GM18499 (cell line): Measurements from ENCODE around the gene AXIN1.

ENCODE experiments used
- ATAC-seq: cut with Tn5 transposase; IDR thresholded peaks from one replicate; pipeline ENCODE4 v1.9.1; 2021; ENCODE audit warnings: moderate number of reproducible peaks; ENCODE audit not compliant: insufficient read depth, unreplicated experiment

AXIN1 gene

DNA sequence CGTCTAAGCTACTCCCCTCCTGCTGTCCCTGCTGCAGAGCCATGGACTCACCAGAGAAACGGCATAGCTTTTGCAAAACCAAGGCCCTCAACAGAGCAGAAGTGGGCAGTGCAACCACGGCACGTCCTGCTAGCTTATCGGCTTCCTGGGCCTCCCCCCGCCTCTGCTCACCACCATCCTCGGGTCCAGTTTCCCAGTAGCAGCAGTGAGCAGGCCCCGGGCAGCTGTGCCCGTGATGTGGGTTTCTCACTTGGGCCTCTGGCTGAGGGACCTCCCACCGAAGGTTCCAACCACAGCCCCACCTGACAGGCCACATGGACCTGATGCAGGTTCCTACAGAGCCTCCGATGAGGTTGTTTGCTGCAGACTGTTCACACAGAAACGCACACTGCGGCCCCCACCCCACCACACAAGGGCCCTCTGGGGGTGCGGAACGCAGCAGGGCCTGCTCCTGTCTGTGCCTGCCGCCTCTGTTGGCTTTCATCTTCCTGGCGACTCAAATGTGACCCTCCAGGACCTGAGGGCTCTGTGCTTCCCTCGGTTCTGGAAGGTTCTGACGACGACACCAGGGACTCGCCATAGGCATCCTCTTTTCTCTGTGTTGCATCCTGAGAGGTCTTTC lies 44.7 kb downstream of the AXIN1 start:
- no peak for ATAC-seq

DNA sequence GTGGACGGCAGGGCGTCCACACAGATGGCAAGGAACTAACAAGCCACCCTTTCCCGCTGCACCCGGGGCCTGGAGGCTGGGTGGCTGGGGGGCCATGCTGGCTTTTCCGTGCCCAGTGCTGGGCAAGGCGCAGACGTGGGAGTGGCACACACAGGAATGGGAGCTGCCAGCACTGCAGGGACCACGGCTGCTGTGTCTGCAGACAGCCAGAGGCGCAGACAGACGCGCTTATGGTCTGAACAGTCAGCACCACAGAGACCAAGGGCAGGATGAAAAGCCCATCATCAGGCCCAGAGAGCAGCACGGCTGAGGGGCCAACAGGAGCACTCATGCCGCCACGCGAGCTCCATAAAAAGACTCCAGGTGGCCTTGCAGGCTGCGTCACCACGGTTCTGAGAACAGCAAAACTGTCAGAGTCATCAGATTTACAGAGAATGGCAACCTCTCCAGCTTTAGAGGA lies 45.6 kb downstream of the AXIN1 start:
- no peak for ATAC-seq

DNA sequence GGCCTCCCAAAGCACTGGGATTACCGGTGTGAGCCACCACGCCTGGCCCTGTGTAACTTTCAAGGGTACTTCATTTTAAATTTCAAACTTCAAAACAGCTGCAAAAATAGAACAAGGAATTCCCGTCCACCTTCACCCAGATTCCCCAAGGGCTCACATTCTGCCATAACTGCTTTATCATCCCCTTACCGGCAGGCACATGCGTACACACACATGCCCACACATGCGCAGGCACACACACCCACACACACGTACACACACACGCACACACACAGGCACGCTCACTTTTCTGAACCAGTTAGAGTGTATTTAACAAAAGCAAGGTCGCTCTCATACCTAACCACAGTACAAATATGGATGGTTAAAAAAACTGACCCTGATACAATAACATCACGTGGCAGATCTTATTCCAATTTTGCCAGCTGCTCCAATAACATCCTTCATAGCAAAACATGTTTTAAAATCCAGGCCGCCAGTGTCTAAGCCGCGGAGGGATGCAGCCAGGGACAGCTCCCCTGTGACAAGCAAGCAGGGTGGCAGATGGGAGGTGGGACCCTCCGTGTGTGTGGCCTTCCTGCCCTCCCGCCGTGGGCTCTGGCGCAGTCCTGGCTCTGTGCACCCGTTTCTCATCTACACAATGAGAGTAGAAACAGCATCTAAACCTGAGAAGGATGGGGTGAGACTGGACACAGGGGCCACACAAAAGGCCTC lies 46.5 kb downstream of the AXIN1 start:
- no peak for ATAC-seq

- no peak for ATAC-seq
Measured at GRCh38 chr16:303760-304505, 48.6 kb downstream of the AXIN1 start.

GRCh38 chr16:301950-302349 lies 50.6 kb downstream of the AXIN1 start:
- ATAC-seq, result no peak

DNA sequence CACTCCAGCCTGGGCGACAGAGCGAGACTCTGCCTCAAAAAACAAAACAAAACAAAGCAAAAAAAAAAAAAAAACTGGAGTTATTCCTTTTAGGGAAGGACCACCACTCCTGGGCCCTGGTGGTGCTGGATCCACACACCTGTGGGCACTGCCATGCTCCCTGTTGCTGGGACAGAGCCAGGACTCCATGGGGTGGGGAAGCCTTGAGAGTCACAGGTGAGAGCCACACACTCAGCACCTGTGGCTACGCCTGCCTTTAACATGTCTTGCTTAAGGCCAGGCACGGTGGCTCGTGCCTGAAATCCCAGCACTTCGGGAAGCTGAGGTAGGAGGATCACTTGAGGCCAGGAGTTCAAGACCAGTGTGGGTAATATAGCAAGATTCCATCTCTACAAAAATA lies 51.3 kb downstream of the AXIN1 start:
- no peak for ATAC-seq

DNA sequence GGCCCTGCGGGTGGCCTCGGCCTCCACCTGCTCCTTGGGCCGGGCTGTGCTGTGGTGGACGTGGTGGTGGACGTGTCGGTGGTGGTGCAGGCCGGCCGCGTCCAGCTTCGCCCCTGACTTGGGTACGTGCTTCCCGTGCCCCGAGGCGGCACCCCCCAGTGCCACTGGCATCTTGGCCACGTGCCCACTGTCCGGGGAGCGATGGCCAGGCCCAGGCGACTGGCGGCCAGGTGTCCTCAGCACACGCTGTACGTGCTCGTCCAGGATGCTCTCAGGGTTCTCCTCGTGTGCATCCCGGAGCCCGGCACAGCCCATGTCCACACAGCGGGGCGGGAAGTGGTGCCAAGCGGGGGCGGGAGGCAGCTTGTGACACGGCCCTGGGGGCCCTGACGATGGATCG lies 54.7 kb downstream of the AXIN1 start:
- no peak for ATAC-seq

GRCh38 chr16:296806-297510 lies 55.6 kb downstream of the AXIN1 start:
- ATAC-seq, result no peak

GRCh38 chr16:296276-296675 lies 56.2 kb downstream of the AXIN1 start:
- ATAC-seq, result no peak

- no peak for ATAC-seq
Measured at GRCh38 chr16:293043-293775, 59.3 kb downstream of the AXIN1 start.

DNA sequence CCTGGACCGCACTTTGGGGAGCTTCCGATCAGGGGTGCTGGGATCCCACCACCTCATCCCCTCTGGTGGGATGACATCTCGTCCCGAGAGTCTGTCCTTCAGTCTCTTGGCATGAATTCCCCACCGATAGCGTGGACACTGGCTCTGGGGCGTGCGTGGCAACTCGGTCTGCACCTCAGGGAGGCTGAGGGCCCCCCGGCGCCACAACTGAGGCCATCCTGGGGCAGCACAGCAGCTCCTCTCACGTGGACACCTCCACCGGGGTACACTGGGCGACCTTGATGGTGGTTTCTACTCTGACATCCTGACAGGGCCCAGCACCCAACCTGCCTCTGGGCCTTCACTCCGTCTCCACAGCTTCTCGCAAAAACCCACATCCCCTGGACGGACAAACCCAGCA lies 61.0 kb downstream of the AXIN1 start:
- ATAC-seq, result no peak

DNA sequence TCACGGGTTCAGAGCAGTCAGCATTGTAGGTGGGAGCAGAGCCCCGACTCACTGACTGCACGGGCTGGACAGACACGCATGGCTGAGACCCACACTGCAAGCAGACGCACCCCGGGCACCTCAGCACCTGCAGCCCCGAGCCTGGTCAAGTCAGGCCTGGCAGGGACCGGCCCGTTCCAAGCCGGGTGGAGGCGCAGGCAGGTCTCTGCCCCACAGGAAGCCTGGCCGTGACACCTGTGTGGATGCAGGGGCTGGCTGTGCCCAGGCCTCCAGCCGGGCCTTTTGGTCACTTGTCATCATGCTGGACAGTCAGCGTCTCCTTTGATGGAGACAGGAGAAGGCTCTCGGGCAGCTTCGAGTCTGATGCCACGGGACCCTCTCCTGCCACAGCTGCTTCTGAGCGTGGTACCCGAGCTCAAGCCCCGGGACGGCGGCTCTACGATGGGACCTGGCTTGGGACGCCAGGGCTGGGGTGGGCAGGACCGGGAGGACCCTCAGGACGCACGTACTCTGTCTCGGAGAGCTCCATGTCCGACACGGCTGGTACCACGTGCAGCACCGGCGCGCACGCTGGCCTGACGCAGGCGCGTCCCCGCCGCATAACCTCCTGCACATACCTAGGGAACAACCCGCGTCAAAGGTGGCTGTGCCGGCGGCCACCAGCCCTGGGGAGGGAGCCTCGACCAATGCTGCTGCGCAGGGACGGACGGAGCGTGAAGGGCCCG lies 61.7 kb downstream of the AXIN1 start:
- ATAC-seq, result no peak

- ATAC-seq, result no peak
Measured at GRCh38 chr16:290015-290680, 62.4 kb downstream of the AXIN1 start.

- ATAC-seq, result no peak
Measured at GRCh38 chr16:289395-289997, 63.0 kb downstream of the AXIN1 start.

DNA sequence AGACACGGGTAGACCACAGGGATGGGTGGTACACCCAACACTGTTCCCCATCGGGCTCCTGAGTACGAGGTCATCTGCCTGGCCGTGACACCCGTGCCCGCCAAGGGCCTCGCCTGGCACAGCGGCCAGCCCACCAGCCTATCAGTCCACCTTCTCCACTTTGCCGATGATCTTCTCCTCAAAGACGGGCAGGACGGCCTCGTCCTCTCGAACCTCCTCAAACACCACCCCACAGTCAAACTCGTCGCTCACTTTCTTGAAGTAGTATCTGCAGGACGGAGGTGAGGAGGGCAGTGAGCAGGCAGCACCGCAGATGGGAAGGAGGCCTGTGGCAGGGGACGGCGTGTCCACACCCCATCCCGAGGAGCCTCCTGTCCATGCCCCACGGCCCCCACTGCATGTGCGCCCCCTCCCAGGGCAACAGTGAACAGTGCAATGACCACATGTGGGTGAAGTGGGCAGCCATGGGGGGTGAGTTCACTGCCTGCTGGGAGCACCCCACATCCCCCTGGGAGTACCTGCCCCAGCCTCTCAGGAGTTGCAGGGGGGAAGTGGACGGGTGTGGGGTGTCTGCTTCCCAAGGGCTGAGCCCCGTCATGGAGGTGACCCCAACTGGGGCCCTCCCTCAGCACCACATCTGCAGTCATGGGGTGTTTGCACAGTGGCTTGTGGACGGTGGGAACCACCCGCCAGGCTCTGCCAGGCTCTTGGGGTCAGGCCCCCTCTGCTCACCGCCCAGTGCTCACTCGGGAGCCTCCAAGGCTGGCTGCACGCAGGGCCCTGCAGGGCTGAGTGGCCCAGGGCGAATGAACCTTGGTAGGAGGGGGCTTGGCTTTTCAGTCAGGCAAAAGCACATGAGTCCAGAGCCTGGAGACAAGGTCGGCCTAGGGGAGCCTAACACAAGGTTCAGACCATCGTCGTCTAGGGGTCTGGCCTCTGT lies 64.3 kb downstream of the AXIN1 start:
- ATAC-seq, result no peak

DNA sequence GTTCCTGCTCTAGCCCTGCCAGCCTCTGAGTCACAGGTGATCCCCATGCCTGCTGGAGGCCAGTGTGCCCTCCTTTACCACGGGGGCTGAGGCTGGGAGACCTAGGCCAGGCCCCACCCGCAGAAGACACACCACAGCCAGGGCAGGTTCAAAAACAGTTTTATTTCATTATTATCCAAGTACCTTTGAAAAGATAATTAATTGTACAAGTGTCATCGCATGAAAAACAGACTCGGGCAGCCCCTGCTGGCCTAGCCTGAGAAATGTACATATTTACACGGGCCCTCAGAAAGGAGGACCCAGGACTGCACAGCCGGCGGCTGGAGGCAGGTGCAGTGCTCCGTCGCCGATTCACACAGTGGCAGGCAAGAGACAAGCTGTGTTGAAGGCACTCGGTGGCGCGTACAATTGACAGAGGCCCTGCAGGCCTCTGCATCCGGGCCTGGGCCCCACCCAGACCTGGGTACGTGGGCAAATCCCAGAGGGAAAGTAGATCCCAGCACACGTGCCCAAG lies 65.2 kb downstream of the AXIN1 start:
- ATAC-seq, result no peak
